ENCODE data around the gene VASP. TPM values are rescaled to one million over a fixed set of nuclear protein-coding genes. Genes with fewer than 3 reads are reported as not detected.

The VASP gene
- total and polyA plus RNA-seq, 9 of the 15 experiments (the other 6 are each of a cell fraction or from before 2014, with no cell fraction given) = 16.7 to 261 (median 112) TPM

DNA sequence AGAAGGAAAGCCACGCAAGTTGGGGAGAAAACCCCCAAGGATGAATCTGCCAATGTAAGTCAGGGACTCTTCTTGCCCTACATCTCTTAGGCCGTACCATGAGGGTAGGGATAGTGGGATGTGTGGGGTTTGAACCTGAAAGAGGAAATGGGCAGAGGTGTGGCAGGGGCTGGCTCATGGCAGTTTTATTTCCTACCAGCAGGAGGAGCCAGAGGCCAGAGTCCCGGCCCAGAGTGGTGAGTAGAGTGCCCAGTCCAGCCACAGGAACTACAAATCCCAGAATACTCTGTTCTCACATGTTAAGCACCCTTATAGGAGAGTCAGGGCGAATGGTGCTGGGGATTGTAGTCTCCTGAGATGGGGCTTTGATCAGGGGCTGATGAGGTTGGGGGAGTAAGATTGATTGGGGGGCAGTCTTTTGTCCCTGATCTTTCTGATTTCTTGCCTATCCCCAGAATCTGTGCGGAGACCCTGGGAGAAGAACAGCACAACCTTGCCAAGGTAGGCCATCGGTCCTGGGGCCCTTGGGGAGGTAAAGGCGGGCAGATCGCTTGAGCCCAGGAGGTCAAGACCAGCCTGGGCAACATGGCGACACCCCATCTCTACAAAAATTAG is 16.5 kb downstream of the VASP start (continued):
- peak; percentile 48; the same call in 1 of the 2 replicates for TF ChIP-seq GABPB1 (CRISPR knock-in tag; IDR thresholded peaks at IDR 0.05)
- TF ChIP-seq SIX5 (IDR thresholded peaks at IDR 0.05; ENCODE audit: borderline replicate concordance in 1 of 2, insufficient read depth in 1 of 2, low read depth in 1 of 2, low read length in 2 of 2) = peak; percentile 81 to 90; a peak in 3 of 4 replicates
- TF ChIP-seq KLF16 (IDR thresholded peaks at IDR 0.05) = peak; percentile 55; the same call in 1 of the 2 replicates
- no peak for TF ChIP-seq SETDB1 (IDR thresholded peaks at IDR 0.05; ENCODE audit: low read length)
- TF ChIP-seq, protein P1, sequence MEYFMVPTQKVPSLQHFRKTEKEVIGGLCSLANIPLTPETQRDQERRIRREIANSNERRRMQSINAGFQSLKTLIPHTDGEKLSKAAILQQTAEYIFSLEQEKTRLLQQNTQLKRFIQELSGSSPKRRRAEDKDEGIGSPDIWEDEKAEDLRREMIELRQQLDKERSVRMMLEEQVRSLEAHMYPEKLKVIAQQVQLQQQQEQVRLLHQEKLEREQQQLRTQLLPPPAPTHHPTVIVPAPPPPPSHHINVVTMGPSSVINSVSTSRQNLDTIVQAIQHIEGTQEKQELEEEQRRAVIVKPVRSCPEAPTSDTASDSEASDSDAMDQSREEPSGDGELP (CRISPR knock-in tag; IDR thresholded peaks at IDR 0.05; ENCODE audit: borderline replicate concordance) = peak; percentile 52; the same call in 1 of the 2 replicates
- TF ChIP-seq HDGF (IDR thresholded peaks at IDR 0.05) = peak; percentile 49; the same call in 1 of the 2 replicates
- TF ChIP-seq, protein P2, sequence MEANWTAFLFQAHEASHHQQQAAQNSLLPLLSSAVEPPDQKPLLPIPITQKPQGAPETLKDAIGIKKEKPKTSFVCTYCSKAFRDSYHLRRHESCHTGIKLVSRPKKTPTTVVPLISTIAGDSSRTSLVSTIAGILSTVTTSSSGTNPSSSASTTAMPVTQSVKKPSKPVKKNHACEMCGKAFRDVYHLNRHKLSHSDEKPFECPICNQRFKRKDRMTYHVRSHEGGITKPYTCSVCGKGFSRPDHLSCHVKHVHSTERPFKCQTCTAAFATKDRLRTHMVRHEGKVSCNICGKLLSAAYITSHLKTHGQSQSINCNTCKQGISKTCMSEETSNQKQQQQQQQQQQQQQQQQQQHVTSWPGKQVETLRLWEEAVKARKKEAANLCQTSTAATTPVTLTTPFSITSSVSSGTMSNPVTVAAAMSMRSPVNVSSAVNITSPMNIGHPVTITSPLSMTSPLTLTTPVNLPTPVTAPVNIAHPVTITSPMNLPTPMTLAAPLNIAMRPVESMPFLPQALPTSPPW (CRISPR knock-in tag; IDR thresholded peaks at IDR 0.05) = peak; percentile 44; the same call in 1 of the 2 replicates
- TF ChIP-seq, protein P3, sequence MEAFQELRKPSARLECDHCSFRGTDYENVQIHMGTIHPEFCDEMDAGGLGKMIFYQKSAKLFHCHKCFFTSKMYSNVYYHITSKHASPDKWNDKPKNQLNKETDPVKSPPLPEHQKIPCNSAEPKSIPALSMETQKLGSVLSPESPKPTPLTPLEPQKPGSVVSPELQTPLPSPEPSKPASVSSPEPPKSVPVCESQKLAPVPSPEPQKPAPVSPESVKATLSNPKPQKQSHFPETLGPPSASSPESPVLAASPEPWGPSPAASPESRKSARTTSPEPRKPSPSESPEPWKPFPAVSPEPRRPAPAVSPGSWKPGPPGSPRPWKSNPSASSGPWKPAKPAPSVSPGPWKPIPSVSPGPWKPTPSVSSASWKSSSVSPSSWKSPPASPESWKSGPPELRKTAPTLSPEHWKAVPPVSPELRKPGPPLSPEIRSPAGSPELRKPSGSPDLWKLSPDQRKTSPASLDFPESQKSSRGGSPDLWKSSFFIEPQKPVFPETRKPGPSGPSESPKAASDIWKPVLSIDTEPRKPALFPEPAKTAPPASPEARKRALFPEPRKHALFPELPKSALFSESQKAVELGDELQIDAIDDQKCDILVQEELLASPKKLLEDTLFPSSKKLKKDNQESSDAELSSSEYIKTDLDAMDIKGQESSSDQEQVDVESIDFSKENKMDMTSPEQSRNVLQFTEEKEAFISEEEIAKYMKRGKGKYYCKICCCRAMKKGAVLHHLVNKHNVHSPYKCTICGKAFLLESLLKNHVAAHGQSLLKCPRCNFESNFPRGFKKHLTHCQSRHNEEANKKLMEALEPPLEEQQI (IDR thresholded peaks at IDR 0.05) = no peak
- TF ChIP-seq, protein P4, sequence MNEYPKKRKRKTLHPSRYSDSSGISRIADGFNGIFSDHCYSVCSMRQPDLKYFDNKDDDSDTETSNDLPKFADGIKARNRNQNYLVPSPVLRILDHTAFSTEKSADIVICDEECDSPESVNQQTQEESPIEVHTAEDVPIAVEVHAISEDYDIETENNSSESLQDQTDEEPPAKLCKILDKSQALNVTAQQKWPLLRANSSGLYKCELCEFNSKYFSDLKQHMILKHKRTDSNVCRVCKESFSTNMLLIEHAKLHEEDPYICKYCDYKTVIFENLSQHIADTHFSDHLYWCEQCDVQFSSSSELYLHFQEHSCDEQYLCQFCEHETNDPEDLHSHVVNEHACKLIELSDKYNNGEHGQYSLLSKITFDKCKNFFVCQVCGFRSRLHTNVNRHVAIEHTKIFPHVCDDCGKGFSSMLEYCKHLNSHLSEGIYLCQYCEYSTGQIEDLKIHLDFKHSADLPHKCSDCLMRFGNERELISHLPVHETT (CRISPR knock-in tag; conservative IDR thresholded peaks at IDR 0.05 in 1 of 2, IDR thresholded peaks at IDR 0.05 in 1 of 2) = peak in 1 of 2 experiments; percentile 66; a peak in 1 of 4 replicates
- TF ChIP-seq HNRNPUL1 (IDR thresholded peaks at IDR 0.05; ENCODE audit: low read length) = no peak
- peak; percentile 39; the same call in 1 of the 2 replicates for TF ChIP-seq L3MBTL2 (IDR thresholded peaks at IDR 0.05)
- TF ChIP-seq MECOM (CRISPR knock-in tag; IDR thresholded peaks at IDR 0.05) = 0 out of 2 replicates have a peak, but pooled peaks have one; percentile 8
- no peak for TF ChIP-seq ZNF23 (CRISPR knock-in tag; IDR thresholded peaks at IDR 0.05)
- TF ChIP-seq POLR2AphosphoS2 (IDR thresholded peaks at IDR 0.05; ENCODE audit: low read length) = peak; percentile 68; the same call in 1 of the 2 replicates
- TF ChIP-seq MYC (IDR thresholded peaks at IDR 0.05; ENCODE audit: low read depth, low read length) = peak; percentile 56
- TF ChIP-seq MYC (CRISPR knock-in tag; IDR thresholded peaks at IDR 0.05; ENCODE audit: borderline replicate concordance, low read depth) = no peak
- TF ChIP-seq, protein P5, sequence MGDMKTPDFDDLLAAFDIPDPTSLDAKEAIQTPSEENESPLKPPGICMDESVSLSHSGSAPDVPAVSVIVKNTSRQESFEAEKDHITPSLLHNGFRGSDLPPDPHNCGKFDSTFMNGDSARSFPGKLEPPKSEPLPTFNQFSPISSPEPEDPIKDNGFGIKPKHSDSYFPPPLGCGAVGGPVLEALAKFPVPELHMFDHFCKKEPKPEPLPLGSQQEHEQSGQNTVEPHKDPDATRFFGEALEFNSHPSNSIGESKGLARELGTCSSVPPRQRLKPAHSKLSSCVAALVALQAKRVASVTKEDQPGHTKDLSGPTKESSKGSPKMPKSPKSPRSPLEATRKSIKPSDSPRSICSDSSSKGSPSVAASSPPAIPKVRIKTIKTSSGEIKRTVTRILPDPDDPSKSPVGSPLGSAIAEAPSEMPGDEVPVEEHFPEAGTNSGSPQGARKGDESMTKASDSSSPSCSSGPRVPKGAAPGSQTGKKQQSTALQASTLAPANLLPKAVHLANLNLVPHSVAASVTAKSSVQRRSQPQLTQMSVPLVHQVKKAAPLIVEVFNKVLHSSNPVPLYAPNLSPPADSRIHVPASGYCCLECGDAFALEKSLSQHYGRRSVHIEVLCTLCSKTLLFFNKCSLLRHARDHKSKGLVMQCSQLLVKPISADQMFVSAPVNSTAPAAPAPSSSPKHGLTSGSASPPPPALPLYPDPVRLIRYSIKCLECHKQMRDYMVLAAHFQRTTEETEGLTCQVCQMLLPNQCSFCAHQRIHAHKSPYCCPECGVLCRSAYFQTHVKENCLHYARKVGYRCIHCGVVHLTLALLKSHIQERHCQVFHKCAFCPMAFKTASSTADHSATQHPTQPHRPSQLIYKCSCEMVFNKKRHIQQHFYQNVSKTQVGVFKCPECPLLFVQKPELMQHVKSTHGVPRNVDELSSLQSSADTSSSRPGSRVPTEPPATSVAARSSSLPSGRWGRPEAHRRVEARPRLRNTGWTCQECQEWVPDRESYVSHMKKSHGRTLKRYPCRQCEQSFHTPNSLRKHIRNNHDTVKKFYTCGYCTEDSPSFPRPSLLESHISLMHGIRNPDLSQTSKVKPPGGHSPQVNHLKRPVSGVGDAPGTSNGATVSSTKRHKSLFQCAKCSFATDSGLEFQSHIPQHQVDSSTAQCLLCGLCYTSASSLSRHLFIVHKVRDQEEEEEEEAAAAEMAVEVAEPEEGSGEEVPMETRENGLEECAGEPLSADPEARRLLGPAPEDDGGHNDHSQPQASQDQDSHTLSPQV (IDR thresholded peaks at IDR 0.05) = peak; percentile 68; the same call in 1 of the 2 replicates

All from K562 (cell line).